ENCODE results near the gene IQSEC1. TPM values are rescaled to one million over a fixed set of nuclear protein-coding genes. Genes with fewer than 3 reads are reported as not detected.

IQSEC1 gene
- total and polyA plus RNA-seq, 10 of the 15 experiments (the other 5 are each of a cell fraction or from before 2014, with no cell fraction given), result 0.92 to 55.2 (median 8.5) TPM

DNA sequence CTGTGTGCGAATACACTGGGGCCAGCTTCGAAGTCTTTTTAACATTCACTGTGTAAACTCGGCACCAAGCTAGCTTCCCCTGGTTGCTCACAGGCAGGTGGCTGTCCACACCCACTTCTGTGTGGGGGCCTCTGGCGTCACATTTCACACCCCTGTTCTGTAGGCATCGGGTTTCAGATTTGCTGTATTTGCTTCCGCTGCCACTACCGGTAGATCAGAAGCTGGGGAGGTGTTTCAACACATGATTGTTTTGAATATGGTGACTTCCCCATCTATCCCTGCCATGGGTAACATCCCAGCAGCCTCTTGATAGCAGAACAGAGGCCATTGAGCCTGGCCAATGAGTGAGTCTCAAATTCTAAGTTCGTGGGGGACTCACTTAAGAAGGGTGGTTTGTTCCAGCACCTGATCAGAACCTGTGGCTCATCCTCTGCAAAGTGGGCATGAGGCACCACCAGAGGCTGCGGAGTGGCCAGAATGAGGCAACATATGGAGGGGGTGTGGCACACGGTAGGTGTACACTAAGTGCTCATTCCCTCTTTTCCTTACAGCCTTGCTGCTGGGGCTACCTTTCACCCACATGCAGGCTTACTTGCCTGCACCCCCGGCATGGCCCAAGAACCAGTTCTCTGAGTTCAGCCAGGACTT lies 61.5 kb downstream of the IQSEC1 start (continued):
- TF ChIP-seq, protein P1, sequence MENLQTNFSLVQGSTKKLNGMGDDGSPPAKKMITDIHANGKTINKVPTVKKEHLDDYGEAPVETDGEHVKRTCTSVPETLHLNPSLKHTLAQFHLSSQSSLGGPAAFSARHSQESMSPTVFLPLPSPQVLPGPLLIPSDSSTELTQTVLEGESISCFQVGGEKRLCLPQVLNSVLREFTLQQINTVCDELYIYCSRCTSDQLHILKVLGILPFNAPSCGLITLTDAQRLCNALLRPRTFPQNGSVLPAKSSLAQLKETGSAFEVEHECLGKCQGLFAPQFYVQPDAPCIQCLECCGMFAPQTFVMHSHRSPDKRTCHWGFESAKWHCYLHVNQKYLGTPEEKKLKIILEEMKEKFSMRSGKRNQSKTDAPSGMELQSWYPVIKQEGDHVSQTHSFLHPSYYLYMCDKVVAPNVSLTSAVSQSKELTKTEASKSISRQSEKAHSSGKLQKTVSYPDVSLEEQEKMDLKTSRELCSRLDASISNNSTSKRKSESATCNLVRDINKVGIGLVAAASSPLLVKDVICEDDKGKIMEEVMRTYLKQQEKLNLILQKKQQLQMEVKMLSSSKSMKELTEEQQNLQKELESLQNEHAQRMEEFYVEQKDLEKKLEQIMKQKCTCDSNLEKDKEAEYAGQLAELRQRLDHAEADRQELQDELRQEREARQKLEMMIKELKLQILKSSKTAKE (IDR thresholded peaks at IDR 0.05; ENCODE audit: low read depth, poor library complexity, severe bottlenecking), result no peak
- no peak for TF ChIP-seq MTA3 (IDR thresholded peaks at IDR 0.05; ENCODE audit: borderline replicate concordance, low read length)
- TF ChIP-seq EZH2 (IDR thresholded peaks at IDR 0.05; ENCODE audit: borderline replicate concordance, control insufficient read depth, low read depth, low read length), result no peak
- TF ChIP-seq SUZ12 (IDR thresholded peaks at IDR 0.05; ENCODE audit: unreplicated experiment), result no peak
- TF ChIP-seq CREB1 (IDR thresholded peaks at IDR 0.05; ENCODE audit: low read depth), result no peak
- TF ChIP-seq POU2F2 (IDR thresholded peaks at IDR 0.05; ENCODE audit: borderline replicate concordance, low read depth, low read length), result peak; percentile 65; the same call in 2 of the 3 replicates
- TF ChIP-seq, protein P2, sequence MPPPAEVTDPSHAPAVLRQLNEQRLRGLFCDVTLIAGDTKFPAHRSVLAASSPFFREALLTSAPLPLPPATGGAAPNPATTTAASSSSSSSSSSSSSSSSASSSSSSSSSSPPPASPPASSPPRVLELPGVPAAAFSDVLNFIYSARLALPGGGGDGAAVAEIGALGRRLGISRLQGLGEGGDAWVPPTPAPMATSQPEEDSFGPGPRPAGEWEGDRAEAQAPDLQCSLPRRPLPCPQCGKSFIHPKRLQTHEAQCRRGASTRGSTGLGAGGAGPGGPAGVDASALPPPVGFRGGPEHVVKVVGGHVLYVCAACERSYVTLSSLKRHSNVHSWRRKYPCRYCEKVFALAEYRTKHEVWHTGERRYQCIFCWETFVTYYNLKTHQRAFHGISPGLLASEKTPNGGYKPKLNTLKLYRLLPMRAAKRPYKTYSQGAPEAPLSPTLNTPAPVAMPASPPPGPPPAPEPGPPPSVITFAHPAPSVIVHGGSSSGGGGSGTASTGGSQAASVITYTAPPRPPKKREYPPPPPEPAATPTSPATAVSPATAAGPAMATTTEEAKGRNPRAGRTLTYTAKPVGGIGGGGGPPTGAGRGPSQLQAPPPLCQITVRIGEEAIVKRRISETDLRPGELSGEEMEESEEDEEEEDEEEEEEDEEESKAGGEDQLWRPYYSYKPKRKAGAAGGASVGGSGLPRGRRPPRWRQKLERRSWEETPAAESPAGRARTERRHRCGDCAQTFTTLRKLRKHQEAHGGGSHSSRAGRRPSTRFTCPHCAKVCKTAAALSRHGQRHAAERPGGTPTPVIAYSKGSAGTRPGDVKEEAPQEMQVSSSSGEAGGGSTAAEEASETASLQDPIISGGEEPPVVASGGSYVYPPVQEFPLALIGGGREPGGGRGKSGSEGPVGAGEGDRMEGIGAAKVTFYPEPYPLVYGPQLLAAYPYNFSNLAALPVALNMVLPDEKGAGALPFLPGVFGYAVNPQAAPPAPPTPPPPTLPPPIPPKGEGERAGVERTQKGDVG (CRISPR knock-in tag; IDR thresholded peaks at IDR 0.05), result peak; percentile 94
- TF ChIP-seq, protein P3, sequence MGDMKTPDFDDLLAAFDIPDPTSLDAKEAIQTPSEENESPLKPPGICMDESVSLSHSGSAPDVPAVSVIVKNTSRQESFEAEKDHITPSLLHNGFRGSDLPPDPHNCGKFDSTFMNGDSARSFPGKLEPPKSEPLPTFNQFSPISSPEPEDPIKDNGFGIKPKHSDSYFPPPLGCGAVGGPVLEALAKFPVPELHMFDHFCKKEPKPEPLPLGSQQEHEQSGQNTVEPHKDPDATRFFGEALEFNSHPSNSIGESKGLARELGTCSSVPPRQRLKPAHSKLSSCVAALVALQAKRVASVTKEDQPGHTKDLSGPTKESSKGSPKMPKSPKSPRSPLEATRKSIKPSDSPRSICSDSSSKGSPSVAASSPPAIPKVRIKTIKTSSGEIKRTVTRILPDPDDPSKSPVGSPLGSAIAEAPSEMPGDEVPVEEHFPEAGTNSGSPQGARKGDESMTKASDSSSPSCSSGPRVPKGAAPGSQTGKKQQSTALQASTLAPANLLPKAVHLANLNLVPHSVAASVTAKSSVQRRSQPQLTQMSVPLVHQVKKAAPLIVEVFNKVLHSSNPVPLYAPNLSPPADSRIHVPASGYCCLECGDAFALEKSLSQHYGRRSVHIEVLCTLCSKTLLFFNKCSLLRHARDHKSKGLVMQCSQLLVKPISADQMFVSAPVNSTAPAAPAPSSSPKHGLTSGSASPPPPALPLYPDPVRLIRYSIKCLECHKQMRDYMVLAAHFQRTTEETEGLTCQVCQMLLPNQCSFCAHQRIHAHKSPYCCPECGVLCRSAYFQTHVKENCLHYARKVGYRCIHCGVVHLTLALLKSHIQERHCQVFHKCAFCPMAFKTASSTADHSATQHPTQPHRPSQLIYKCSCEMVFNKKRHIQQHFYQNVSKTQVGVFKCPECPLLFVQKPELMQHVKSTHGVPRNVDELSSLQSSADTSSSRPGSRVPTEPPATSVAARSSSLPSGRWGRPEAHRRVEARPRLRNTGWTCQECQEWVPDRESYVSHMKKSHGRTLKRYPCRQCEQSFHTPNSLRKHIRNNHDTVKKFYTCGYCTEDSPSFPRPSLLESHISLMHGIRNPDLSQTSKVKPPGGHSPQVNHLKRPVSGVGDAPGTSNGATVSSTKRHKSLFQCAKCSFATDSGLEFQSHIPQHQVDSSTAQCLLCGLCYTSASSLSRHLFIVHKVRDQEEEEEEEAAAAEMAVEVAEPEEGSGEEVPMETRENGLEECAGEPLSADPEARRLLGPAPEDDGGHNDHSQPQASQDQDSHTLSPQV (IDR thresholded peaks at IDR 0.05), result peak; percentile 99
- TF ChIP-seq, protein P4, sequence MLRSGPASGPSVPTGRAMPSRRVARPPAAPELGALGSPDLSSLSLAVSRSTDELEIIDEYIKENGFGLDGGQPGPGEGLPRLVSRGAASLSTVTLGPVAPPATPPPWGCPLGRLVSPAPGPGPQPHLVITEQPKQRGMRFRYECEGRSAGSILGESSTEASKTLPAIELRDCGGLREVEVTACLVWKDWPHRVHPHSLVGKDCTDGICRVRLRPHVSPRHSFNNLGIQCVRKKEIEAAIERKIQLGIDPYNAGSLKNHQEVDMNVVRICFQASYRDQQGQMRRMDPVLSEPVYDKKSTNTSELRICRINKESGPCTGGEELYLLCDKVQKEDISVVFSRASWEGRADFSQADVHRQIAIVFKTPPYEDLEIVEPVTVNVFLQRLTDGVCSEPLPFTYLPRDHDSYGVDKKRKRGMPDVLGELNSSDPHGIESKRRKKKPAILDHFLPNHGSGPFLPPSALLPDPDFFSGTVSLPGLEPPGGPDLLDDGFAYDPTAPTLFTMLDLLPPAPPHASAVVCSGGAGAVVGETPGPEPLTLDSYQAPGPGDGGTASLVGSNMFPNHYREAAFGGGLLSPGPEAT (IDR thresholded peaks at IDR 0.05; ENCODE audit: low read depth), result no peak
- peak in 1 of 2 experiments; percentile 86; a peak in 2 of 4 replicates for TF ChIP-seq ETV6 (conservative IDR thresholded peaks at IDR 0.05 in 1 of 2, IDR thresholded peaks at IDR 0.05 in 1 of 2; ENCODE audit: borderline replicate concordance in 1 of 2, low read depth in 1 of 2)
- peak; percentile 71; the same call in 1 of the 2 replicates for TF ChIP-seq TCF3 (IDR thresholded peaks at IDR 0.05; ENCODE audit: borderline replicate concordance, insufficient read depth, low read depth, low read length)
- TF ChIP-seq BHLHE40 (IDR thresholded peaks at IDR 0.05; ENCODE audit: borderline replicate concordance in 1 of 2, low read depth in 2 of 2, low read length in 1 of 2), result peak; percentile 71 to 83; a peak in 3 of 4 replicates
- peak; percentile 81 for TF ChIP-seq YY1 (IDR thresholded peaks at IDR 0.05; ENCODE audit: low read depth, low read length)
- TF ChIP-seq, protein P5, sequence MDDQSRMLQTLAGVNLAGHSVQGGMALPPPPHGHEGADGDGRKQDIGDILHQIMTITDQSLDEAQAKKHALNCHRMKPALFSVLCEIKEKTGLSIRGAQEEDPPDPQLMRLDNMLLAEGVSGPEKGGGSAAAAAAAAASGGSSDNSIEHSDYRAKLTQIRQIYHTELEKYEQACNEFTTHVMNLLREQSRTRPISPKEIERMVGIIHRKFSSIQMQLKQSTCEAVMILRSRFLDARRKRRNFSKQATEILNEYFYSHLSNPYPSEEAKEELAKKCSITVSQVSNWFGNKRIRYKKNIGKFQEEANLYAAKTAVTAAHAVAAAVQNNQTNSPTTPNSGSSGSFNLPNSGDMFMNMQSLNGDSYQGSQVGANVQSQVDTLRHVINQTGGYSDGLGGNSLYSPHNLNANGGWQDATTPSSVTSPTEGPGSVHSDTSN (IDR thresholded peaks at IDR 0.05; ENCODE audit: insufficient replicate concordance, low read depth, low read length), result peak; percentile 16

All from GM12878 (cell line).